HepG2 (cell line): ENCODE data around the gene LGALS1. TPM values are rescaled to one million over a fixed set of nuclear protein-coding genes. Genes with fewer than 3 reads are reported as not detected.

Experiments used
- ATAC-seq: fragments of 200-7000 bp; cut with Tn5 transposase; 3 replicates; pipeline ENCODE4 v1.9.1; 2020; ENCODE audit warnings: mild to moderate bottlenecking, moderate library complexity
- BruUV-seq: library from RNA; stranded (reverse); fragments of 400-500 nt; replicated peaks from 2 replicates; lab custom pipeline; 2021; lab: Mats Ljungman, UMichigan
- CTCF ChIA-PET: fragments of 300-600 bp; formaldehyde crosslinking; extraction: SDS; loops from one replicate; lab custom pipeline; 2021; ENCODE audit warnings: low total read pairs, inconsistent platforms, low intra/inter-chr PET ratio; lab: Yijun Ruan, JAX
- POLR2A ChIA-PET: fragments of 350-600 bp; sonication (Branson Sonifier 250); formaldehyde crosslinking; loops from one replicate; lab custom pipeline; 2020; ENCODE audit warnings: antibody characterized with exemption, inconsistent platforms; lab: Yijun Ruan, JAX
- DNase-seq: peaks from one replicate; pipeline ENCODE4 v3.0.0-alpha.2; 2015; ENCODE audit warnings: low spot score
- FAIRE-seq: peaks from 3 replicates; lab custom pipeline; 2011; peaks lifted over from hg19 to GRCh38; lab: Jason Lieb, UNC
- H2AFZ ChIP-seq: one replicate; pipeline ENCODE4 v1.6.1; 2011; ENCODE audit warnings: low read length, inconsistent platforms
- H3K27ac ChIP-seq: fragments of 300-600 bp; 3 replicates; pipeline ENCODE4 v1.8.0; 2011; ENCODE audit warnings: mixed run types, mild to moderate bottlenecking, mixed read lengths, low read length, inconsistent platforms; ENCODE audit not compliant: insufficient read depth; ENCODE audit errors: extremely low read length
- H3K27me3 ChIP-seq, 2 experiments: fragments of 200-600 bp in 1 of 2; 2 replicates in 1 of 2; 3 replicates in 1 of 2; pipeline versions ENCODE4 v1.6.0 to v1.8.0; 2011; ENCODE audit warnings: low read length in 2 of 2, mild to moderate bottlenecking in 2 of 2, moderate library complexity in 2 of 2, inconsistent platforms in 1 of 2; ENCODE audit not compliant: insufficient read depth in 2 of 2, control insufficient read depth in 1 of 2
- H3K36me3 ChIP-seq, 2 experiments: fragments of 200-600 bp in 1 of 2; replicated peaks in 1 of 2; 2 replicates in 1 of 2; 3 replicates in 1 of 2; pipeline versions ENCODE4 v1.5.1 to v1.8.0; 2011; ENCODE audit warnings: low read length in 2 of 2, inconsistent platforms in 1 of 2; ENCODE audit not compliant: insufficient read depth in 2 of 2, control insufficient read depth in 1 of 2
- H3K4me1 ChIP-seq: 2 replicates; pipeline ENCODE4 v1.5.1; 2012; ENCODE audit warnings: low read length, inconsistent platforms; ENCODE audit not compliant: insufficient read depth
- H3K4me2 ChIP-seq: 2 replicates; pipeline ENCODE4 v1.6.0; 2011; ENCODE audit warnings: low read depth, low read length, inconsistent platforms
- H3K4me3 ChIP-seq, 3 experiments: fragments of 200-600 bp in 1 of 3; sonication (generic), shearing (Covaris generic) in 1 of 3; replicated peaks in 1 of 3; 2 replicates each; pipeline ENCODE4 v1.5.1; 2011 to 2016; ENCODE audit warnings: low read length in 3 of 3, inconsistent platforms in 2 of 3, low read depth in 2 of 3, mild to moderate bottlenecking in 2 of 3, control low read depth in 1 of 3, mixed read lengths in 1 of 3; ENCODE audit not compliant: insufficient read depth in 1 of 3
- H3K79me2 ChIP-seq: one replicate; pipeline ENCODE4 v1.6.1; 2011; ENCODE audit warnings: low read length, inconsistent platforms; ENCODE audit not compliant: insufficient read depth
- H3K9ac ChIP-seq: 2 replicates; pipeline ENCODE4 v1.6.0; 2011; ENCODE audit warnings: mild to moderate bottlenecking, low read depth, low read length, inconsistent platforms; ENCODE audit not compliant: insufficient read depth
- H3K9me3 ChIP-seq: 2 replicates; pipeline ENCODE4 v1.5.1; 2012; ENCODE audit warnings: mild to moderate bottlenecking, low read length
- H4K20me1 ChIP-seq: 2 replicates; pipeline ENCODE4 v1.6.0; 2011; ENCODE audit warnings: inconsistent platforms, mild to moderate bottlenecking, low read length, moderate library complexity; ENCODE audit not compliant: insufficient read depth
- IRF9 ChIP-seq: sonication (generic); formaldehyde crosslinking; IDR thresholded peaks from 2 replicates; pipeline ENCODE4 v1.8.0; 2022; ENCODE audit warnings: missing genetic modification reagents, mild to moderate bottlenecking, borderline replicate concordance
- MTA1 ChIP-seq: sonication (generic); formaldehyde crosslinking; IDR thresholded peaks from 2 replicates; pipeline ENCODE4 v1.4.0; 2020; ENCODE audit warnings: missing genetic modification reagents, mild to moderate bottlenecking, borderline replicate concordance
- RNF219 ChIP-seq: sonication (generic); formaldehyde crosslinking; IDR thresholded peaks from 2 replicates; pipeline ENCODE4 v1.5.0; 2020; ENCODE audit warnings: mild to moderate bottlenecking, missing genetic modification reagents
- ZNF274 ChIP-seq: sonication (generic); formaldehyde crosslinking; IDR thresholded peaks from 2 replicates; pipeline ENCODE4 v1.5.1; 2020; ENCODE audit warnings: mild to moderate bottlenecking, missing genetic modification reagents
- WGBS: methylation state at CpG from one replicate; pipeline ENCODE4 v1.1.6; 2017; ENCODE audit warnings: low lambda C conversion rate; 5-methylcytosine and 5-hydroxymethylcytosine counted together
- in situ Hi-C: cut with HindIII; loops from 2 replicates; pipeline ENCODE4 v1.10.0; 2017; ENCODE audit warnings: low pct_unique_long_range_greater_than_20kb; ENCODE audit not compliant: extremely low pct_ligation_motif_present
- intact Hi-C: fragments of 100-400 bp; cut with micrococcal nuclease; formaldehyde crosslinking; loops from one replicate; pipeline ENCODE4 v1.10.0; 2022; ENCODE audit not compliant: unreplicated experiment
- polyA plus RNA-seq, 8 experiments: library from polyadenylated mRNA; depleted of rRNA in 3 of 8; stranded (reverse) in 7 of 8; unstranded in 1 of 8; fragments of >200 nt; fragmentation: Illumina TruSeq in 4 of 8; extraction: Trizol in 4 of 8; gene quantifications; 2 replicates each; pipeline versions ENCODE4 v1.2.1 to v1.2.3, GENCODE V29; 2011 to 2016; ENCODE audit warnings: low read depth in 4 of 8, missing spikeins in 1 of 8, mixed read lengths in 1 of 8; ENCODE audit not compliant: insufficient read depth in 1 of 8
- total RNA-seq, 5 experiments: library from RNA; depleted of rRNA; stranded (reverse); fragments of >200 nt; fragmentation: Illumina TruSeq; extraction: Trizol; gene quantifications; 2 replicates each; pipeline ENCODE4 v1.2.3, GENCODE V29; 2016; ENCODE audit warnings: low read depth in 1 of 5

Gene LGALS1
- total and polyA plus RNA-seq, 2 of the 13 experiments (the other 11 are each of a cell fraction or from before 2014, with no cell fraction given), result 103 to 858 TPM

- Histone ChIP-seq H3K27me3 (no peaks in the 10 kb centered on the region), H3K9me3 (no peaks in the 10 kb centered on the region), H4K20me1 (no peaks in the 10 kb centered on the region), H3K27ac (peak overlapping the region; percentile 84), H3K4me3 (peak overlapping the region in 2 of 3 experiments; percentile 51 to 69; a peak in 2 of 6 replicates), H3K36me3 (no peaks in the 10 kb centered on the region), H3K4me1 (peaks cover 88% of the 10 kb centered on the region), H3K4me2 (peak overlapping the region; percentile 94)
- ATAC-seq (no peak), FAIRE-seq (no peak), DNase-seq (no peak)
- BruUV-seq, result no TSS peak
- in situ Hi-C loops, result no loop called here
- intact Hi-C loops, result no loop called here
- TF ChIP-seq RNF219 (CRISPR knock-in tag) (no peak), ZNF274 (peak; percentile 26; the same call in 1 of the 2 replicates), MTA1 (CRISPR knock-in tag) (0 out of 2 replicates have a peak, but pooled peaks have one; percentile 29), IRF9 (CRISPR knock-in tag) (0 out of 2 replicates have a peak, but pooled peaks have one; percentile 1)
- TF ChIP-seq, all 625 proteins: peak for 3
- ChIA-PET POLR2A (interaction anchor here (1.6 to 15.8 kb wide), 5 partner anchors 8 to 173 kb away, joined by 3 to 242 read pairs (median 20); partner anchors contain the start of genes GCAT, GGA1 and PDXP), CTCF (interaction anchor here (0.7 kb wide), 1 partner anchor 46 kb away, joined by 3 read pairs; no protein-coding TSS in a partner anchor)
- Histone ChIP-seq H3K9ac (peak overlapping the region; percentile 63), H2AFZ (no peak overlapping the region), H3K79me2 (peaks cover 4% of the 10 kb centered on the region)
- 100% methylated on average over 2 of the region's 7 CpGs for whole genome bisulfite sequencing
These were observed 40.3 kb upstream of the LGALS1 start for GRCh38 chr22:37635157-37635556.
